ENCODE data around the gene ABCG1. TPM values are rescaled to one million over a fixed set of nuclear protein-coding genes. Genes with fewer than 3 reads are reported as not detected.

The ABCG1 gene
- total and polyA plus RNA-seq, 2 experiments from 2014 or later: 8.4 to 10.7 TPM

GRCh38 chr21:42252778-42253340, 33.9 kb downstream of the ABCG1 start:
- Histone ChIP-seq H3K4me2 (no peak overlapping the region), H3K4me3 (no peak overlapping the region), H3K36me3 (replicated peaks; ENCODE audit: insufficient read depth, low read depth) (no peaks in the 10 kb centered on the region), H3K27me3 (no peaks in the 10 kb centered on the region), H2AFZ (no peak overlapping the region), H3K79me2 (no peaks in the 10 kb centered on the region), H3K9me2 (replicated peaks; ENCODE audit: insufficient read depth) (no peaks in the 10 kb centered on the region), H3K4me1 (ENCODE audit: insufficient read depth) (no peaks in the 10 kb centered on the region), H3K9me3 (ENCODE audit: low read depth) (no peaks in the 10 kb centered on the region), H3K27ac (no peak overlapping the region), H4K20me1 (ENCODE audit: insufficient read depth, poor library complexity, severe bottlenecking) (no peaks in the 10 kb centered on the region)
- DNase-seq (ENCODE audit: low spot score): no peak
- WGBS (ENCODE audit: low lambda C conversion rate, missing lambda C conversion rate): 93% methylated on average over 11 of the region's 11 CpGs
- TF ChIP-seq CTCF (IDR thresholded peaks at IDR 0.05; ENCODE audit: poor library complexity): no peak
- TF ChIP-seq EZH2phosphoT487 (IDR thresholded peaks at IDR 0.05; ENCODE audit: low read depth, severe bottlenecking, unreplicated experiment): no peak
- TF ChIP-seq EZH2 (IDR thresholded peaks at IDR 0.05; ENCODE audit: borderline replicate concordance): no peak

- Histone ChIP-seq H3K4me2 (no peak overlapping the region), H3K27ac (no peak overlapping the region), H2AFZ (no peak overlapping the region), H3K9me3 (ENCODE audit: low read depth) (no peaks in the 10 kb centered on the region), H3K4me1 (ENCODE audit: insufficient read depth) (no peaks in the 10 kb centered on the region), H3K4me3 (no peak overlapping the region), H3K36me3 (replicated peaks; ENCODE audit: insufficient read depth, low read depth) (no peaks in the 10 kb centered on the region), H3K9me2 (replicated peaks; ENCODE audit: insufficient read depth) (no peaks in the 10 kb centered on the region), H3K79me2 (no peaks in the 10 kb centered on the region), H3K27me3 (no peaks in the 10 kb centered on the region), H4K20me1 (ENCODE audit: insufficient read depth, poor library complexity, severe bottlenecking) (no peaks in the 10 kb centered on the region)
- 88% methylated on average over 8 of the region's 8 CpGs for WGBS (ENCODE audit: low lambda C conversion rate, missing lambda C conversion rate)
- TF ChIP-seq EZH2phosphoT487 (IDR thresholded peaks at IDR 0.05; ENCODE audit: low read depth, severe bottlenecking, unreplicated experiment) (no peak), EZH2 (IDR thresholded peaks at IDR 0.05; ENCODE audit: borderline replicate concordance) (no peak), CTCF (IDR thresholded peaks at IDR 0.05; ENCODE audit: poor library complexity) (no peak)
- no peak for DNase-seq (ENCODE audit: low spot score)
Measured at GRCh38 chr21:42253466-42253865, 34.5 kb downstream of the ABCG1 start.

- H3K36me3 ChIP-seq (replicated peaks; ENCODE audit: insufficient read depth, low read depth): no peaks in the 10 kb centered on the region
- no peak overlapping the region for H3K4me2 ChIP-seq
- H3K27me3 ChIP-seq: no peaks in the 10 kb centered on the region
- H3K79me2 ChIP-seq: no peaks in the 10 kb centered on the region
- WGBS (ENCODE audit: low lambda C conversion rate, missing lambda C conversion rate): 83% methylated on average over 6 of the region's 6 CpGs
- H3K27ac ChIP-seq: no peak overlapping the region
- H3K4me1 ChIP-seq (ENCODE audit: insufficient read depth): no peaks in the 10 kb centered on the region
- H3K9me2 ChIP-seq (replicated peaks; ENCODE audit: insufficient read depth): no peaks in the 10 kb centered on the region
- H4K20me1 ChIP-seq (ENCODE audit: insufficient read depth, poor library complexity, severe bottlenecking): no peaks in the 10 kb centered on the region
- no peak overlapping the region for H3K4me3 ChIP-seq
- no peak overlapping the region for H2AFZ ChIP-seq
- DNase-seq (ENCODE audit: low spot score): no peak
- H3K9me3 ChIP-seq (ENCODE audit: low read depth): no peaks in the 10 kb centered on the region
- TF ChIP-seq EZH2phosphoT487 (IDR thresholded peaks at IDR 0.05; ENCODE audit: low read depth, severe bottlenecking, unreplicated experiment) (no peak), CTCF (IDR thresholded peaks at IDR 0.05; ENCODE audit: poor library complexity) (no peak), EZH2 (IDR thresholded peaks at IDR 0.05; ENCODE audit: borderline replicate concordance) (no peak)
Measured at GRCh38 chr21:42254083-42254482, 35.1 kb downstream of the ABCG1 start.
